NCI-H1436 (cell line): ENCODE data around the gene KIF22.
"Not testable (repeated sequence)": the region's sequence is repeated elsewhere in the genome, so short reads cannot be mapped to it uniquely, and the experiment has no call there.

Source experiments
- DNase-seq: peaks from one replicate; lab custom pipeline; 2025; lab: John Stamatoyannopoulos, UW

KIF22 gene

GRCh38 chr16:29766571-29766970 lies 24.0 kb upstream of the KIF22 start:
- DNase-seq, result no peak

GRCh38 chr16:29767062-29767461 lies 23.5 kb upstream of the KIF22 start:
- DNase-seq, result no peak

- no peak for DNase-seq
Measured at GRCh38 chr16:29769507-29769906, 21.0 kb upstream of the KIF22 start.

- no peak for DNase-seq
Measured at GRCh38 chr16:29770250-29770929, 20.2 kb upstream of the KIF22 start.

GRCh38 chr16:29772330-29772729 lies 18.2 kb upstream of the KIF22 start:
- not testable (repeated sequence) for DNase-seq

GRCh38 chr16:29774730-29775129 lies 15.8 kb upstream of the KIF22 start:
- DNase-seq, result no peak

GRCh38 chr16:29775742-29776408 lies 14.7 kb upstream of the KIF22 start:
- DNase-seq, result no peak

GRCh38 chr16:29777576-29778350 lies 12.8 kb upstream of the KIF22 start, which contains the start of gene ZG16:
ZG16 (plus strand) TSS chr16:29778256; CDS start chr16:29779267, 1,011 bp downstream.
- no peak for DNase-seq

GRCh38 chr16:29779474-29779873 lies 11.1 kb upstream of the KIF22 start:
- no peak for DNase-seq

GRCh38 chr16:29783094-29783953 lies 7.2 kb upstream of the KIF22 start:
- DNase-seq, result not testable (repeated sequence)

- DNase-seq, result no peak
Measured at GRCh38 chr16:29784157-29784556, 6.4 kb upstream of the KIF22 start.

GRCh38 chr16:29784901-29785500 lies 5.5 kb upstream of the KIF22 start:
- no peak for DNase-seq

GRCh38 chr16:29787155-29787554 lies 3.4 kb upstream of the KIF22 start:
- DNase-seq, result not testable (repeated sequence)

GRCh38 chr16:29789775-29790182 lies 772 bp upstream of the KIF22 start:
- DNase-seq, result no peak

GRCh38 chr16:29790949-29791844 lies 646 bp downstream of the KIF22 start:
- no peak for DNase-seq

GRCh38 chr16:29791845-29792807 lies 1.6 kb downstream of the KIF22 start:
- no peak for DNase-seq

- DNase-seq, result not testable (repeated sequence)
Measured at GRCh38 chr16:29793153-29793552, 2.6 kb downstream of the KIF22 start.

- no peak for DNase-seq
Measured at GRCh38 chr16:29794231-29794710, 3.7 kb downstream of the KIF22 start.

- DNase-seq, result no peak
Measured at GRCh38 chr16:29802416-29802935, 11.9 kb downstream of the KIF22 start.
